ENCODE results near the gene MYOZ1.

Gene MYOZ1

DNA sequence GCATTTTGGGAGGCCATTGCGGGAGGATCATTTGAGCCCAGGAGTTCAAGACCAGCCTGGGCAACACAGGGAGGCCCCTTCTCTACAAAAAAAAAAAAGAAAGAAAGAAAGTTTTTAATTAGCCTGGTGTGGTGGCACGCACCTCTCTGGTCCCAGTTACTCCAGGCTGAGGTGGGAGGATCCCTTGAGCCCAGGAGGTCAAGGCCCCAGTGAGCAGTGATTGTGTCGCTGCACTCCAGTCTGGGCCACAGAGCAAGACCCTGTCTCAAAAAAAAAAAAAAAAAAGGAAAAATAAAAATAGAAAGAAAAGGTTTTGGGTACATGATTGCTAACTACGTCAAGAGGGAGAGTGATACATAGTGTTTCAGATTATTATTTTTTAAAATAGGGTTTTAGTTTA is 48.2 kb downstream of the MYOZ1 start:
- DNase-seq, result no peak

DNA sequence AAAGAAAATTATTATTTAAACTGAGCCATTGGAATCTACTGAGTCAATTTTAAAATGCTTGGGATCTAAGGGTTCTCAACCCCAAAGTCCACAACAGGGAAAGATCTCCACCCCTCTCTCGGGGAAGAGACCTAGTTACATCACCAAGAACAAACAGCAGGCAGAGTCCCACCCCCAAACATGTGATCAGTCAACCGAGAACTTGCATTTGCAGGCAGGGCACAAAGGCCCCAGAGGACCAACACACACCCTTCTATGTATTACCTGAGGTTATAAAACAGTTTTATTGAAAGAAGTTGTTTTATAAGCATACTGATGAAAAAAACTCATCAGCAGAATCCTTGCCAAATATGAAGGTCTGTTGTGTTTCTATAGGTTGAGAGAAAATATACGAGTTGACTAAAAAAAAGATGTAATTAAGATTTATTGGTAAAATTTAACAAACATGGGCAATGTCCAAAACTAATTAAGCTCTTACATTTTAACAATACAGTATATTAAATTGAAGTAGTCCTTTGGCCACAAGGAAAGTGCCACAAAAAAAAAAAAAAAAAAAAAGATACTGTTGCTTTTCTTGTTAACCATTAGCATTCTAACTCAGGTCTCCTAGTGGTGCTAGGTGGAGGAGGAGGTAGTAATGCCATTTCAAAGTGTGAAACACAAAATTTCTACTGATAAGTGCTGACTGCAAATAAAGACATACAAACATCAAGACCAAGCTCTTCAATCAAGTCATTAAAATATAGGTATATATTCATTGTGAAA is 49.2 kb downstream of the MYOZ1 start:
- no peak for DNase-seq

DNA sequence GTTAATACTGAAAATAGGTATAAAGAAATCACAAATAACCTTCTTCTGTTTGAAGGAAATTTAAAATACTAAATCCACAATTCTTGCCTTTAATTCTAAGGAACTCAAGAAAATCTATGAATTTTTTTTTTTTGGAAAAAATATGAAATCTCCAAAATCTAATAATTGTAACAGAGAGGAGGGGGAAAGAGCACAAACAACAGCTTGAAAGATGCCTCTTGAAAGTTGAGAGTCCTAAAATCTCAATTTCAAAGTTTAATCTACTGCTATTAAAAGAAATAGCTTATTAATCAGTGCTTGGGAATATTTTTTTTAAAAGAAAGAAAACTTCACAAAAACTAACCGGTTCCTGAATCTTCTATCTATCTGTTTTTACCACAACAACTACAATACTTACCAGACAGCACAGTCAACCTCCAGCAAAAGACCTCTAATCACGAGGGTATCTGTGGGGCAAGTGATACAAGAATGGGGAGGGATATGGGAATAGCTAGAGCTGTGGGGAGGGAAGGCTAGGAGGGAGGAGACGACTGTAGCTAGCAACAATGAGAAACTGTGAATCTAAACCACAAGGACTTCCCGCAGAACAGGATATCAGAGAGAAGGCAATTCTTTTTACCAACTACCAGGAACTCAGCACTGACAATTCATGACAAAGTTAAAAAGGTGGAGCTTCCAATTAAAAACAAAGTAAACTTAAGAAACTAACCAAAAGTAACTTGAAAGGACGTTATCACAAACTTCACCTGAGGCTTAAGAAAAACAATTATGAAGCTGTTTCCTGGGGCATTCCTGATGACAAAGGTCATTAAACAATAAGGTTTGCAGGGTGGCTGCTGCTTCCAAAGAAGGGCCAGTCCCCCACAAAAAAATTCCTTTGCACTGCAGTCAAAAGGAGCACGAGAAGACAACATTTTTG is 50.1 kb downstream of the MYOZ1 start, which contains the start of gene USP54:
USP54 (minus strand) TSS at position 462 of the 919 bp plus-strand sequence. CDS start 15,684 bp downstream, outside the sequence.
- no peak for DNase-seq

DNA sequence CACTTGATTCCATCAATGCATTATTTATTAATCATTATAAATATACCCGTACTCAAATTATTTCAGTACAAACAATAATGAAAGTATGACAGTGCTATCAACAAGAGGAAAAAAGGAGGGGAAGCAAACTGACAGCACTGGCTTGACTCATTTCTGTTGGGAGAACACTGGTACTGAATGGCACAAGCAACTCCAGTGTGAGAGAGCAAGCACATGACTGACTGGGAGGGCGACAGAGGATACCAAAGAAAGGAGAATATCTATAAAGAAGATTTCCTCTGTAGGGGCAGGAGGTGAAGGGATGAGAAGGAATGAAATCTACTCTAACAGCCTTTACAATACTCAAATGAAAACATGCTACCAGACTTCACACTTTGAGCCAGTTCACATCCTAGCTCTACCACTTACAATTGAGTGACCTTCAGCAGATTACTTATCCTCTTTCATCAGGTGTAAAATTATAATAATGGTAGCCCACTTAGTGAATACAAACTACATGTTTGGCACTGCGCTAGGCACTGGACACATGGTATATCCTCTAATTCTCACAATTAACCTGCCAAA is 51.6 kb downstream of the MYOZ1 start:
- DNase-seq, result no peak

DNA sequence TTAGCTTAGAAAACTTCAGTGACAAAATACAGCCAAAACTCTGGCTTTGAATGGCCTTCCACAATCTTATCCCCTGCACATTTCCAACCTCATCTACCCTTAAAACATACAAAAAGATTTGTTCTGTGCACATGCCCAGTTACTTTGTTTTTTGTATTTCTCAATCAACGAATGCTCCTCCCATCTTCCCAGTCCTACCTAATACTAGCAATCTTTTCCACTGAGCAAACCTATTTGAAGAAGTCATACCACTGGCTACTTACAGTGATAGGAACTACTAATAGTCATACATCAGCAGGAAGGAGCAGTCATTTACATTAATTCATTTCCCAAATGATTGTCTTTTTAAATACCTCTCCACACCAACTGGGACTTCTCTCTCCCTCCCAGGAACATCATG is 52.6 kb downstream of the MYOZ1 start:
- DNase-seq, result no peak

DNA sequence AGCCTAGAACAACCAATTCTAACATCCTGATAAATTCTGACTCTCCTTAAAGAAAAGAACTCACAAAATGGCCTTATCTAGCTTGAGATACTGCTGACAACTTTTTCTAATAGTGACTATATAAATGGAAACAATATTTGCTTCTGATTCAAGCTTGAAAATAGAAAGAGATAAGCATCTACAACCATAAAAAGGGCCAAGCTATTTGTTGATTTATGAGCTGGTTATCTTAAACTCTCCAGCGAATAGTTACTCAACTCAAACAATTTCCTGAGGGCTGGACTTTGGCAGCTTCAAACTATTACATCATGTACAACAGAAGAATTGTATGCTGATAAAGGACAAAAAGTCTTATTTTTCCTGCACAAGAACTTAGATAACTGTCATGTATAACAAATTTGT is 54.7 kb downstream of the MYOZ1 start:
- no peak for DNase-seq

DNA sequence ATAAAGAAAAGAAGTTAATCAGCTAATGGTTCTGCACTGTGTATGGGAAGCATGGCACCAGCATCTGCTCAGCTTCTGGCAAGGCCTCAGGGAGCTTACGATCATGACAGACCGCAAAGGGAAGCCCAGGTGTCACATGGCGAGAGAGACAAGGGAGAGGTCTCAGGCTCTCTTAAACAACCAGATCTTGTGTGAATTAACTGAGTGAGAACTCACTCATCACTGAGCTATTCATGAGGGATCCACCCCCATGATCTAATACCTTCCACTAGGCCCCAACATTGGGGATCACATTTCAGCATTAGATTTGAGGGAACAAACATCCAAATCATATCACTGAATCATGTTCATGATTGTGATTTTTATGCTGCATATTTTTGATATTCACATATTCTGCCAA is 55.9 kb downstream of the MYOZ1 start:
- DNase-seq, result no peak

DNA sequence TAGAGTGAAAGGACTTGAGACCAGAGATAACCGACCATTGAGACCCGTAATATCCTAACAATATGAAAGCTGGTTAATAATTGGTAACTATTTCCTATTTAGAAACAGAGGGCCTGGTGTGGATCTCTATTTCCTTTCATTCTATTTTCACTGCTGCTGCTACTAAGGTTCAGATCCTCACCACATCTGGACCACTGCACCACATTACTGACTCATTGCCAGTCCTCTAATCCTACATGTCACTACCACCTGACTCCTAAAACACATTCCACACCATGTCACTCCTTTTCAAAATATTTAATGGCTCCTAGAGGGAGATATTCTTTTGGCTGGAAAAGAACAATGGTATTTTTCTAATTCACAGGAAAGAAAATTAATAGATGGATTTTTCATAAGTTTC is 56.5 kb downstream of the MYOZ1 start:
- DNase-seq, result no peak

DNA sequence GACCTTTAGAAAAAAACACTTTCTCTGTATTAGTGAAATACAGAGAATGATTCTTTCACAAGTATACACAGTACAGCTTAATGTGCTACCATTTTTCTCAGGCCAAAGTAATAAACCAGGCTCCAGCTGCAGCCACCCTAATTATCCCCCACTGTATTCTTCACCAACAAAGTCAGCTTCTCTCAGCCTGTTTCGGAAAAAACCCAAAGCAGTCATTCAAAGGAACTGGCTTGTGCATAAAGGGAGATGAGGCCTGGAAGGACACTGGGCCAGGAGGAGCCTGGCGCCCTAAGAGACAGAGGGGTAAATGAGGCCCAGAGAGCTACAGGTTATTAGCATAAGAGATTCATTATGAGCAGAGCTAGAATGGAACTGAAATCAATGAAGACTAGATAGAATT is 59.4 kb downstream of the MYOZ1 start:
- no peak for DNase-seq
